DOHH2 (cell line): ENCODE measurements around the gene JMY.

Source experiments
- CTCF ChIP-seq: fragments of 200-600 bp; sonication (generic); IDR thresholded peaks from one replicate; pipeline ENCODE4 v1.5.1; 2014; ENCODE audit warnings: antibody characterized with exemption, mild to moderate bottlenecking, low read depth, low read length; ENCODE audit not compliant: poor library complexity, severe bottlenecking
- EZH2phosphoT487 ChIP-seq: fragments of 200-600 bp; sonication (generic); IDR thresholded peaks from 2 replicates; pipeline ENCODE4 v1.6.1; 2017; ENCODE audit warnings: borderline replicate concordance, mild to moderate bottlenecking, antibody characterized with exemption, low read length, moderate library complexity, mixed read lengths

GRCh38 chr5:79346420-79346824 lies 110.5 kb downstream of the JMY start:
- TF ChIP-seq CTCF (no peak), EZH2phosphoT487 (no peak)
